GM23248 (cell line): ENCODE results near the gene TAF4. TPM values are rescaled to one million over a fixed set of nuclear protein-coding genes. Genes with fewer than 3 reads are reported as not detected.

ENCODE experiments used
- DNase-seq: peaks from one replicate; pipeline ENCODE4 v3.0.0-alpha.2; 2015
- H2AFZ ChIP-seq: fragments of 200-600 bp; sonication (generic); 2 replicates; pipeline ENCODE4 v1.6.1; 2016; ENCODE audit warnings: antibody characterized with exemption
- H3F3A ChIP-seq: fragments of 200-600 bp; sonication (generic); 2 replicates; pipeline ENCODE4 v1.6.1; 2016; ENCODE audit warnings: mild to moderate bottlenecking, antibody characterized with exemption, mixed run types; ENCODE audit not compliant: insufficient read depth
- H3K27ac ChIP-seq: fragments of 200-600 bp; sonication (generic); 2 replicates; pipeline ENCODE4 v1.5.1; 2016; ENCODE audit warnings: mild to moderate bottlenecking
- H3K27me3 ChIP-seq: fragments of 200-600 bp; sonication (generic); replicated peaks from 2 replicates; pipeline ENCODE4 v1.6.1; 2016; ENCODE audit warnings: mild to moderate bottlenecking; ENCODE audit not compliant: insufficient read depth
- H3K36me3 ChIP-seq: fragments of 200-600 bp; sonication (generic); 2 replicates; pipeline ENCODE4 v1.6.1; 2016; ENCODE audit warnings: low read depth, mild to moderate bottlenecking
- H3K4me1 ChIP-seq: fragments of 200-600 bp; sonication (generic); 2 replicates; pipeline ENCODE4 v1.6.1; 2016; ENCODE audit warnings: mild to moderate bottlenecking; ENCODE audit not compliant: insufficient read depth
- H3K4me2 ChIP-seq: fragments of 200-600 bp; sonication (generic); one replicate; pipeline ENCODE4 v1.6.1; 2016; ENCODE audit warnings: mild to moderate bottlenecking; ENCODE audit not compliant: unreplicated experiment
- H3K4me3 ChIP-seq: fragments of 200-600 bp; sonication (generic); 2 replicates; pipeline ENCODE4 v1.5.1; 2016; ENCODE audit warnings: mild to moderate bottlenecking
- H3K79me2 ChIP-seq: fragments of 200-600 bp; sonication (generic); 2 replicates; pipeline ENCODE4 v1.6.1; 2016; ENCODE audit warnings: mild to moderate bottlenecking; ENCODE audit not compliant: insufficient read depth
- H3K9ac ChIP-seq: fragments of 200-600 bp; sonication (generic); 2 replicates; pipeline ENCODE4 v1.6.1; 2016; ENCODE audit warnings: mild to moderate bottlenecking
- H3K9me2 ChIP-seq: fragments of 200-600 bp; sonication (generic); 2 replicates; pipeline ENCODE4 v1.6.1; 2016; ENCODE audit warnings: mixed run types, mild to moderate bottlenecking, moderate library complexity; ENCODE audit not compliant: insufficient read depth
- H3K9me3 ChIP-seq: fragments of 200-600 bp; sonication (generic); one replicate; pipeline ENCODE4 v1.6.1; 2017; ENCODE audit warnings: low read depth
- H4K20me1 ChIP-seq: fragments of 200-600 bp; sonication (generic); 2 replicates; pipeline ENCODE4 v1.6.0; 2016; ENCODE audit not compliant: insufficient read depth
- EZH2 ChIP-seq: fragments of 200-600 bp; sonication (generic); IDR thresholded peaks from 2 replicates; pipeline ENCODE4 v1.6.1; 2018; ENCODE audit warnings: antibody characterized with exemption, mild to moderate bottlenecking; ENCODE audit not compliant: insufficient read depth, poor library complexity, severe bottlenecking
- EZH2phosphoT487 ChIP-seq: fragments of 200-600 bp; sonication (generic); IDR thresholded peaks from 2 replicates; pipeline ENCODE4 v1.6.1; 2018; ENCODE audit warnings: antibody characterized with exemption, moderate library complexity, mild to moderate bottlenecking, low read depth; ENCODE audit not compliant: insufficient read depth
- WGBS, 2 experiments: methylation state at CpG; one replicate each; pipeline ENCODE4 v1.1.6; 2015 to 2017; ENCODE audit warnings: low lambda C conversion rate in 2 of 2, low coverage in 1 of 2; ENCODE audit errors: missing lambda C conversion rate in 2 of 2; 5-methylcytosine and 5-hydroxymethylcytosine counted together
- in situ Hi-C: fragments of 300-500 bp; cut with MboI; formaldehyde crosslinking; loops from 2 replicates; pipeline ENCODE4 v1.15.0; 2020
- polyA plus RNA-seq: library from polyadenylated mRNA; unstranded; fragments of >200 nt; fragmentation: Nextera tagmentation; extraction: Ambion mirVana; gene quantifications from 2 replicates; pipeline ENCODE4 v1.2.1, GENCODE V29; 2016
- total RNA-seq: library from RNA; depleted of rRNA; stranded (reverse); fragments of >200 nt; shearing (Covaris generic); gene quantifications from 2 replicates; pipeline ENCODE4 v1.2.3, GENCODE V29; 2014

TAF4 gene
- total and polyA plus RNA-seq, 2 experiments from 2014 or later = 1.4 to 2.9 TPM

- H3K9me2 ChIP-seq = no peaks in the 10 kb centered on the region
- no peak for DNase-seq
- H3K9me3 ChIP-seq = no peaks in the 10 kb centered on the region
- H3K27ac ChIP-seq = no peak overlapping the region
- no peak overlapping the region for H3K4me2 ChIP-seq
- H3F3A ChIP-seq = no peaks in the 10 kb centered on the region
- H4K20me1 ChIP-seq = no peaks in the 10 kb centered on the region
- H3K4me1 ChIP-seq = no peaks in the 10 kb centered on the region
- H3K4me3 ChIP-seq = no peak overlapping the region
- no peak overlapping the region for H3K9ac ChIP-seq
- H3K36me3 ChIP-seq = no peaks in the 10 kb centered on the region
- 34% methylated on average over 6 of the region's 6 CpGs for WGBS, 2 experiments
- in situ Hi-C loops = no loop called here
- H3K79me2 ChIP-seq = no peaks in the 10 kb centered on the region
- TF ChIP-seq EZH2phosphoT487 = no peak
- TF ChIP-seq EZH2 = no peak
- no peak overlapping the region for H2AFZ ChIP-seq
- H3K27me3 ChIP-seq = peaks cover 16% of the 10 kb centered on the region
Measured at GRCh38 chr20:61955668-61956395, 109.8 kb downstream of the TAF4 start.

GRCh38 chr20:61954276-61955021 lies 111.2 kb downstream of the TAF4 start:
- DNase-seq = no peak
- Histone ChIP-seq H3K9me3 (no peaks in the 10 kb centered on the region), H2AFZ (no peak overlapping the region), H3K27me3 (peaks cover 16% of the 10 kb centered on the region), H3K4me1 (no peaks in the 10 kb centered on the region), H4K20me1 (no peaks in the 10 kb centered on the region), H3K27ac (no peak overlapping the region), H3K36me3 (no peaks in the 10 kb centered on the region), H3K9me2 (no peaks in the 10 kb centered on the region), H3K4me2 (no peak overlapping the region), H3K9ac (no peak overlapping the region), H3F3A (no peaks in the 10 kb centered on the region), H3K79me2 (no peaks in the 10 kb centered on the region), H3K4me3 (no peak overlapping the region)
- 47 to 48% methylated on average over 15 to 16 of the region's 16 CpGs for WGBS, 2 experiments
- TF ChIP-seq EZH2phosphoT487 = no peak
- no peak for TF ChIP-seq EZH2
- in situ Hi-C loops = no loop called here

GRCh38 chr20:61953037-61954021 lies 112.4 kb downstream of the TAF4 start:
- Histone ChIP-seq H3K4me3 (no peak overlapping the region), H3K27me3 (peaks cover 16% of the 10 kb centered on the region), H3K4me2 (no peak overlapping the region), H3K36me3 (no peaks in the 10 kb centered on the region), H3K9me2 (no peaks in the 10 kb centered on the region), H3K9ac (no peak overlapping the region), H3K27ac (no peak overlapping the region), H3F3A (no peaks in the 10 kb centered on the region), H4K20me1 (no peaks in the 10 kb centered on the region), H3K79me2 (no peaks in the 10 kb centered on the region), H3K4me1 (no peaks in the 10 kb centered on the region), H2AFZ (no peak overlapping the region), H3K9me3 (no peaks in the 10 kb centered on the region)
- TF ChIP-seq EZH2phosphoT487 = no peak
- no peak for TF ChIP-seq EZH2
- no peak for DNase-seq
- WGBS, 2 experiments = 55 to 56% methylated on average over 19 to 20 of the region's 20 CpGs
- in situ Hi-C loops = no loop called here
